H1 (cell line): ENCODE data around the gene NRK. TPM values are rescaled to one million over a fixed set of nuclear protein-coding genes. Genes with fewer than 3 reads are reported as not detected.

Experiments used
- CHD2 ChIP-seq: IDR thresholded peaks from 2 replicates; pipeline ENCODE4 v1.6.1; 2012; ENCODE audit warnings: low read length, improper control_type of control experiment
- CREB1 ChIP-seq: IDR thresholded peaks from 2 replicates; pipeline ENCODE4 v1.6.1; 2012; ENCODE audit warnings: inconsistent platforms
- CTCF ChIP-seq, 3 experiments: IDR thresholded peaks; 1 replicate in 2 of 3; 2 replicates in 1 of 3; pipeline versions ENCODE4 v1.5.1 to v1.6.1; 2011; ENCODE audit warnings: low read length in 3 of 3, mild to moderate bottlenecking in 3 of 3, inconsistent platforms in 2 of 3, low read depth in 1 of 3, moderate library complexity in 1 of 3; ENCODE audit not compliant: insufficient read depth in 1 of 3; ENCODE audit errors: control extremely low read depth in 1 of 3
- JUND ChIP-seq: IDR thresholded peaks from 2 replicates; pipeline ENCODE4 v1.6.1; 2011; ENCODE audit warnings: mild to moderate bottlenecking, improper control_type of control experiment, low read length
- KDM1A ChIP-seq: fragments of 200-600, 300-600 bp; sonication (generic); IDR thresholded peaks from 2 replicates; pipeline ENCODE4 v1.7.1; 2016; ENCODE audit warnings: mild to moderate bottlenecking, low read length, borderline replicate concordance
- MAFK ChIP-seq: IDR thresholded peaks from 2 replicates; pipeline ENCODE4 v1.6.1; 2012; ENCODE audit warnings: low read depth, mild to moderate bottlenecking, improper control_type of control experiment, low read length
- SAP30 ChIP-seq: fragments of 300-600 bp; sonication (generic); IDR thresholded peaks from 2 replicates; pipeline ENCODE4 v1.7.1; 2012; ENCODE audit warnings: low read length, moderate library complexity, mild to moderate bottlenecking, inconsistent platforms; ENCODE audit not compliant: insufficient read depth, insufficient replicate concordance
- TCF12 ChIP-seq: IDR thresholded peaks from 2 replicates; pipeline ENCODE4 v1.6.1; 2011; ENCODE audit warnings: low read depth, mild to moderate bottlenecking, low read length
- USF2 ChIP-seq: IDR thresholded peaks from 2 replicates; pipeline ENCODE4 v1.6.1; 2011; ENCODE audit warnings: low read length, improper control_type of control experiment
- polyA plus RNA-seq, 7 experiments: library from polyadenylated mRNA; depleted of rRNA in 3 of 7; stranded (reverse) in 5 of 7; unstranded in 2 of 7; fragments of >200 nt in 5 of 7; fragments of 200-250 nt in 2 of 7; gene quantifications; 1 replicate in 5 of 7; 2 replicates in 1 of 7; 4 replicates in 1 of 7; pipeline versions ENCODE4 v1.2.1 to v1.2.3, GENCODE V29; 2011 to 2013; ENCODE audit warnings: missing spikeins in 2 of 7, mixed read lengths in 2 of 7
- total RNA-seq: library from RNA; stranded (reverse); fragmentation: NEBNext Ultra II Directional; extraction: Animal tissue kit (Norgen Biotek cat#: 25700); gene quantifications from 2 replicates; pipeline ENCODE4 v1.2.1, GENCODE V29; 2021
- TF ChIP-seq, protein P1 (sequence below): IDR thresholded peaks from 2 replicates; pipeline ENCODE4 v1.6.1; 2012; ENCODE audit warnings: inconsistent platforms

Gene NRK
- total and polyA plus RNA-seq, 2 of the 8 experiments (the other 6 are each of a cell fraction or from before 2014, with no cell fraction given), result 0.86 to 8.3 TPM

GRCh38 chrX:105870445-105870844, 48.1 kb downstream of the NRK start (continued):
- TF ChIP-seq CTCF (IDR thresholded peaks at IDR 0.05; ENCODE audit: control extremely low read depth in 1 of 3, insufficient read depth in 1 of 3, low read depth in 1 of 3, low read length in 3 of 3), result no peak
- TF ChIP-seq CHD2, result no peak
- TF ChIP-seq MAFK, result no peak
- no peak for TF ChIP-seq KDM1A
- no peak for TF ChIP-seq JUND
- TF ChIP-seq TCF12, result no peak
- TF ChIP-seq SAP30, result no peak
- TF ChIP-seq CREB1, result no peak
- TF ChIP-seq, protein P1, sequence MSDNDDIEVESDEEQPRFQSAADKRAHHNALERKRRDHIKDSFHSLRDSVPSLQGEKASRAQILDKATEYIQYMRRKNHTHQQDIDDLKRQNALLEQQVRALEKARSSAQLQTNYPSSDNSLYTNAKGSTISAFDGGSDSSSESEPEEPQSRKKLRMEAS, result no peak
- TF ChIP-seq USF2, result no peak
